ENCODE data around the gene PCNX2. TPM values are rescaled to one million over a fixed set of nuclear protein-coding genes. Genes with fewer than 3 reads are reported as not detected.

PCNX2 gene
- total RNA-seq, 1 donor from 2014 or later: 25.5 TPM

DNA sequence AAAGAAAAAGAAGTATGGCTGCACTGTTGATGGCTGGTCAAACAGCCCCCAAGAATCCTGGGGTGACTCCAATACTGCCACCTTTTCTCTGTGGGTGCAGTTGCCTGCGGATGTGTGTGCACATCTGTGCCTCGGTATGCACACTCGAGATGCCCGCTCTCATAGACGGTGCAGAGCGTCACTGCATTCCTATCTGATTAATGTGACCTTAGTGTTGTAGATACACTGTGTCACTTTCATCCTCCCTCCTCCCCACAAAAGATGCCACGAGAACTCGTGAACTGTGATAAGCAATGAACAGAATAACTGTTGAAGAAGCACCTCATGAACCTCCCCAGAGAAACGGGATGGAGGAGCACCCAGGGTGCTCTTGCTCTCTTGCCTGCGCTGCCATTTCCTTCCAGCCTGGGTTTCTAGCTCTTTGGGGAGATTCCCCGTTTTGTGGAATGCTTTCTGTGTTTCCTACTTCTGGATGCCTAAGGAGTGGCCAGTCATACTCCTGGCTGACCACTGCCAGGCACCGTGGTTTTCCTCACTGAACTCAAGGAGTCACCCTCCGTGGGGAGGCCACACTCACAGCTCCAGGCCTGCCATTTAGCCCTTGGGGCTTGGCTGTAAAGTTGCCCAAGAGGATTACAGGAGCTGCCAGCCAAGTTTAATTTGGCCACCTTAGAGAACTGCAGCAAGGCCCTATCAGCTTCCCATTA lies 313.1 kb downstream of the PCNX2 start:
- DNase-seq (ENCODE audit: low read depth) (peak; percentile 73), FAIRE-seq (no peak)
- H4K20me1 ChIP-seq (ENCODE audit: insufficient read depth, low read length): no peaks in the 10 kb centered on the region
- H3K36me3 ChIP-seq (ENCODE audit: insufficient read depth, low read length): peaks cover 6% of the 10 kb centered on the region
- no peaks in the 10 kb centered on the region for H3K9me3 ChIP-seq (ENCODE audit: insufficient read depth, low read depth, low read length)
- no peaks in the 10 kb centered on the region for H3K9me3 Mint-ChIP-seq (ENCODE audit: unreplicated experiment)
- no peaks in the 10 kb centered on the region for H3K79me2 ChIP-seq (ENCODE audit: insufficient read depth, low read length)
- H3K27me3 Mint-ChIP-seq (ENCODE audit: low read depth, unreplicated experiment): no peaks in the 10 kb centered on the region
- peaks cover 14% of the 10 kb centered on the region for H3K4me1 Mint-ChIP-seq (ENCODE audit: low read depth, unreplicated experiment)
- no peak overlapping the region for H3K9ac ChIP-seq (ENCODE audit: low read length)
- no peaks in the 10 kb centered on the region for H3K27me3 ChIP-seq (ENCODE audit: insufficient read depth, low read length)
- H3K4me1 ChIP-seq (ENCODE audit: insufficient read depth, low read length): peaks cover 14% of the 10 kb centered on the region
- no peak overlapping the region for H3K4me3 Mint-ChIP-seq (ENCODE audit: unreplicated experiment)
- no peak overlapping the region for H3K27ac Mint-ChIP-seq (ENCODE audit: unreplicated experiment)
- H3K36me3 Mint-ChIP-seq (ENCODE audit: low read depth, unreplicated experiment): peaks cover 14% of the 10 kb centered on the region
- H3K4me2 ChIP-seq (ENCODE audit: low read length): no peak overlapping the region
- no peak overlapping the region for H3K4me3 ChIP-seq (ENCODE audit: insufficient read depth, low read depth, low read length)
- TF ChIP-seq EZH2 (IDR thresholded peaks at IDR 0.05; ENCODE audit: insufficient read depth, low read length) (no peak), CTCF (IDR thresholded peaks at IDR 0.05; ENCODE audit: insufficient read depth, low read depth, low read length) (no peak)
- peak overlapping the region; percentile 49 for H3K27ac ChIP-seq (ENCODE audit: low read depth, low read length)
- H2AFZ ChIP-seq (ENCODE audit: low read depth, low read length): no peak overlapping the region

GRCh38 chr1:232980986-232981560 lies 314.5 kb downstream of the PCNX2 start:
- Mint-ChIP-seq H3K4me3 (ENCODE audit: unreplicated experiment) (no peak overlapping the region), H3K27ac (ENCODE audit: unreplicated experiment) (no peak overlapping the region), H3K36me3 (ENCODE audit: low read depth, unreplicated experiment) (peaks cover 22% of the 10 kb centered on the region), H3K9me3 (ENCODE audit: unreplicated experiment) (no peaks in the 10 kb centered on the region), H3K27me3 (ENCODE audit: low read depth, unreplicated experiment) (no peaks in the 10 kb centered on the region), H3K4me1 (ENCODE audit: low read depth, unreplicated experiment) (peaks cover 15% of the 10 kb centered on the region)
- TF ChIP-seq CTCF (IDR thresholded peaks at IDR 0.05; ENCODE audit: insufficient read depth, low read depth, low read length) (no peak), EZH2 (IDR thresholded peaks at IDR 0.05; ENCODE audit: insufficient read depth, low read length) (no peak)
- Histone ChIP-seq H3K79me2 (ENCODE audit: insufficient read depth, low read length) (no peaks in the 10 kb centered on the region), H3K27me3 (ENCODE audit: insufficient read depth, low read length) (no peaks in the 10 kb centered on the region), H3K9me3 (ENCODE audit: insufficient read depth, low read depth, low read length) (no peaks in the 10 kb centered on the region), H3K4me2 (ENCODE audit: low read length) (no peak overlapping the region), H4K20me1 (ENCODE audit: insufficient read depth, low read length) (no peaks in the 10 kb centered on the region), H3K27ac (ENCODE audit: low read depth, low read length) (no peak overlapping the region), H3K9ac (ENCODE audit: low read length) (no peak overlapping the region), H3K4me3 (ENCODE audit: insufficient read depth, low read depth, low read length) (no peak overlapping the region), H3K4me1 (ENCODE audit: insufficient read depth, low read length) (peaks cover 14% of the 10 kb centered on the region), H2AFZ (ENCODE audit: low read depth, low read length) (no peak overlapping the region), H3K36me3 (ENCODE audit: insufficient read depth, low read length) (peaks cover 6% of the 10 kb centered on the region)
- DNase-seq (ENCODE audit: low read depth) (no peak), FAIRE-seq (no peak)

Data from astrocyte (in vitro differentiated cells and primary cell).